SK-N-MC (cell line): Measurements from ENCODE around the gene C2orf69.

Source experiments
- DNase-seq: peaks from one replicate; pipeline ENCODE4 v3.0.0-alpha.2; 2011; ENCODE audit warnings: low read depth, low spot score
- H3K27ac ChIP-seq: fragments of 200-600 bp; sonication (generic); 2 replicates; pipeline ENCODE4 v1.5.1; 2016; ENCODE audit warnings: mixed run types
- H3K36me3 ChIP-seq: fragments of 200-600 bp; sonication (generic); 2 replicates; pipeline ENCODE4 v1.6.1; 2017; ENCODE audit warnings: antibody characterized with exemption, low read length, mixed read lengths; ENCODE audit not compliant: insufficient read depth
- H3K4me3 ChIP-seq: fragments of 200-600 bp; sonication (generic); 2 replicates; pipeline ENCODE4 v1.5.1; 2016
- H3K9ac ChIP-seq: fragments of 200-600 bp; sonication (generic); 2 replicates; pipeline ENCODE4 v1.8.0; 2017; ENCODE audit warnings: mixed run types, mixed read lengths; ENCODE audit not compliant: insufficient read length
- H3K9me3 ChIP-seq: fragments of 200-600 bp; sonication (generic); 2 replicates; pipeline ENCODE4 v1.6.1; 2017; ENCODE audit warnings: low read depth, mild to moderate bottlenecking, antibody characterized with exemption, low read length, moderate library complexity, mixed read lengths
- EZH2 ChIP-seq: fragments of 200-600 bp; sonication (generic); IDR thresholded peaks from one replicate; pipeline ENCODE4 v1.6.1; 2017; ENCODE audit warnings: antibody characterized with exemption
- FOXP2 ChIP-seq: optimal IDR thresholded peaks from 2 replicates; pipeline ENCODE3; 2011; ENCODE audit warnings: mild to moderate bottlenecking, moderate library complexity; ENCODE audit not compliant: insufficient read depth; ENCODE audit errors: extremely low read length, control extremely low read depth
- POLR2AphosphoS5 ChIP-seq: IDR thresholded peaks from 2 replicates; pipeline ENCODE4 v1.6.1; 2012; ENCODE audit warnings: mild to moderate bottlenecking, low read depth, low read length, borderline replicate concordance

The C2orf69 gene

GRCh38 chr2:199882667-199883066, 28.4 kb upstream of the C2orf69 start:
- no peak overlapping the region for H3K27ac ChIP-seq
- H3K9ac ChIP-seq, result no peak overlapping the region
- H3K4me3 ChIP-seq, result no peak overlapping the region
- TF ChIP-seq POLR2AphosphoS5 (no peak), EZH2 (no peak), FOXP2 (no peak)
- H3K36me3 ChIP-seq, result no peaks in the 10 kb centered on the region
- no peaks in the 10 kb centered on the region for H3K9me3 ChIP-seq
- no peak for DNase-seq

- DNase-seq, result no peak
- Histone ChIP-seq H3K9me3 (no peaks in the 10 kb centered on the region), H3K36me3 (no peaks in the 10 kb centered on the region), H3K4me3 (no peak overlapping the region), H3K9ac (no peak overlapping the region), H3K27ac (no peak overlapping the region)
- TF ChIP-seq FOXP2 (no peak), POLR2AphosphoS5 (no peak), EZH2 (no peak)
Measured at GRCh38 chr2:199883474-199884212, 27.4 kb upstream of the C2orf69 start.

- Histone ChIP-seq H3K36me3 (no peaks in the 10 kb centered on the region), H3K4me3 (no peak overlapping the region), H3K9me3 (no peaks in the 10 kb centered on the region), H3K9ac (no peak overlapping the region), H3K27ac (no peak overlapping the region)
- DNase-seq, result no peak
- no peak for TF ChIP-seq FOXP2
- TF ChIP-seq POLR2AphosphoS5, result no peak
- no peak for TF ChIP-seq EZH2
Measured at GRCh38 chr2:199895406-199895805, 15.7 kb upstream of the C2orf69 start.

GRCh38 chr2:199896617-199897016, 14.5 kb upstream of the C2orf69 start:
- Histone ChIP-seq H3K36me3 (no peaks in the 10 kb centered on the region), H3K4me3 (no peak overlapping the region), H3K9ac (no peak overlapping the region), H3K27ac (no peak overlapping the region), H3K9me3 (no peaks in the 10 kb centered on the region)
- DNase-seq, result no peak
- TF ChIP-seq FOXP2, result no peak
- TF ChIP-seq EZH2, result no peak
- TF ChIP-seq POLR2AphosphoS5, result no peak

- TF ChIP-seq EZH2 (no peak), FOXP2 (no peak), POLR2AphosphoS5 (no peak)
- Histone ChIP-seq H3K9me3 (no peaks in the 10 kb centered on the region), H3K36me3 (no peaks in the 10 kb centered on the region), H3K4me3 (no peak overlapping the region), H3K27ac (no peak overlapping the region), H3K9ac (no peak overlapping the region)
- DNase-seq, result no peak
Measured at GRCh38 chr2:199901942-199902341, 9.2 kb upstream of the C2orf69 start.

- Histone ChIP-seq H3K4me3 (no peak overlapping the region), H3K36me3 (no peaks in the 10 kb centered on the region), H3K27ac (no peak overlapping the region), H3K9me3 (no peaks in the 10 kb centered on the region), H3K9ac (no peak overlapping the region)
- no peak for TF ChIP-seq POLR2AphosphoS5
- no peak for TF ChIP-seq FOXP2
- no peak for TF ChIP-seq EZH2
- DNase-seq, result no peak
Measured at GRCh38 chr2:199902486-199903110, 8.5 kb upstream of the C2orf69 start.

GRCh38 chr2:199903111-199903510, 8.0 kb upstream of the C2orf69 start:
- no peak overlapping the region for H3K4me3 ChIP-seq
- H3K9me3 ChIP-seq, result no peaks in the 10 kb centered on the region
- no peak for DNase-seq
- no peaks in the 10 kb centered on the region for H3K36me3 ChIP-seq
- H3K9ac ChIP-seq, result no peak overlapping the region
- H3K27ac ChIP-seq, result no peak overlapping the region
- TF ChIP-seq POLR2AphosphoS5 (no peak), FOXP2 (no peak), EZH2 (no peak)

- Histone ChIP-seq H3K4me3 (no peak overlapping the region), H3K36me3 (no peaks in the 10 kb centered on the region), H3K9ac (no peak overlapping the region), H3K27ac (no peak overlapping the region), H3K9me3 (no peaks in the 10 kb centered on the region; the same call in 1 of the 2 replicates)
- DNase-seq, result no peak
- TF ChIP-seq FOXP2, result no peak
- TF ChIP-seq EZH2, result no peak
- TF ChIP-seq POLR2AphosphoS5, result no peak
Measured at GRCh38 chr2:199907008-199907714, 3.9 kb upstream of the C2orf69 start.
